CMK (cell line): ENCODE results near the gene EXOC6B.

Experiments
- DNase-seq: peaks from one replicate; pipeline ENCODE4 v3.0.0-alpha.2; 2010; ENCODE audit warnings: low read depth

Gene EXOC6B

DNA sequence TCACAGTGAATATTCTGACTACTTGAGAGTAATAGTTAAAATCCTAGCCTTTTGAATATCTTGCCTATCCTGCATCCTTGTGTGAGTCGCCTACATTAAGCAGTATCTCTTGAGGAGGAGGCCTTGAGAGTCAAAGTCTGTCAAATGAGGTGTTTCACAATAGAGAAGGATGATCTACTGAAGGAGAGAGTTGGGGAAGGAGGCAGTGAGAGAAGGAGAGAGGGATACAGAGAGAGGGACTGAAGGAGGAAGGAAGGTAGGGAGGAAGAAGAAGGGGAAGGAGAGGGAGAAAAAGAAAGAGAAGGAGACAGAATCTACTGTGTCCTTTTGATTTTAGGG is 554.6 kb downstream of the EXOC6B start:
- no peak for DNase-seq

DNA sequence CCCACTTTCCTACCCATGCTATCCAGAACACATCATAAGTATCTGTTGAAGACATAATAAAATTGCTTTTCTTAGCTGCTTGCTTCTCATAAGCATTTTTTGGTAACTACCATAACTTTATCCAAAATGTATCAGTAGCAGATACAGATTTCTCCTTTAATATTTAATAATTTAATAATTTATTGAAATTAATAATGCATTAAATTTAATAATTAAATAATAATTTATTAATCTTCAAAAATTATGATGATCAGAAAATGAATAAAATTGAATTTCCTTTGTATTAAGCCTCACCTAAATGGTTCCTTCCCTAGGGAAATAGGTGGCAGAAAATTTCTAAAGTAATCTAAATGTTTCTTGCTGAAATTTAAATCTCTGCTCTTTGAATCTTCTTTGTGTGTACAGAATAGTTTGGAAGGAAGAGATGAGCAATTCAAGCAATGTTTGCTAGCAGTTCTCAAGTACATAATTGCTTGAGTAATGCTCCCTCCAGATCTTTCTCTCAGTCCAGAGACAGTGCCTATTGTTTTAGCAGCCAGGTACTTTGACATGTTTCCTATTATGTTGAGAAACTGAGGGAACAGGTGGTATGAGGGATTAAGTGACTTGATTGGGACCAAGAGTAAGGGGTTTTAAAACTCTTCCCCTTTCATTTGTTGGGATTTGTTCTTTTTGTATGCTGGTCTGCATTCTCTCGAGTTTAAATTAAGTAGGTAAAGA is 555.1 kb downstream of the EXOC6B start:
- no peak for DNase-seq

DNA sequence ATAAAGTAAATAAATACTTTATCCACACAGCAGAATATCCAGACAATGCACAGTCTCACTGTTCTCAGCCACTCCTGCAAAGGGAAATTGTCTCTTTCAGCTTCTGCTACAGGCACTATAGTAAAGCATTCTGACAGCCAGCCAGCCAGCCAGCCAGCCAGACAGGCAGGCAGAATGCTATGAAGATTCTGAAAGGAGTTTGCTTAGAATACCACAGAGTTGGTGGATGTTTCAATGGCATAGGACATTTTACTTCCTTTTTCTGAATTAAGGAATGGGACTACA is 562.1 kb downstream of the EXOC6B start:
- no peak for DNase-seq

DNA sequence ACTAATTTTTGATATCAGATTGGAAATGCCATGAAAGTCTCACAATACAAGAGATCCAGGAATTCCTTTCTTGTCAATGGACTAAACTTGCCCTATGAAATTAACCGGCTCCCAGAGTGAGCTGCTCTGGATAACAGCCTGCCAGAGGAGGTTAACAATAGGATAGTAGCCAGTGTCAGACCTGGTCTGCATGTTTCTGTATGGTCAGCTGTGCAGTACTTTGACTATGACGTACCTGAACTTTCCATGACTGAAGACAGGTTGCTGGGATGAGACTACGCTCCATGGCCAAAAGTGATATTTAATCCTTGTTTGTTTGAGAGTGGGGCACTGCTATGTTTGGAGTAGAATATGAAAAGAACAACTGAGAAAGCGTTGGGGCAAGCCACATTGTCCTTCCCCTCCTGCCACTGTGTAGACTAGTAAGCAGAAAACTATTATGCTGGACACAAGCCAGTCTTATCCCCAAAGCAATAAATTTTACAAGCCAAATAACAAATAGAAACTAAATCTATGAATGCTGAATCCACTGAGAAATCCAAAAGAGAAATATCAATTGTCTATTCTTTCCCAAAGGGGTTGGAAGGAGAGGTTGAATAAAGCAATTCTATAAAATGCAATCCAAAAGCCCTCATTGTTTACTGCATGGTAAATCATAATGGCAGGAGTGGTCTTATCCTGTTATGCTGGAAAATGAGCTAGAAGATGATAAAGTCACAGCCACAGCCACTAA is 562.6 kb downstream of the EXOC6B start:
- no peak for DNase-seq

DNA sequence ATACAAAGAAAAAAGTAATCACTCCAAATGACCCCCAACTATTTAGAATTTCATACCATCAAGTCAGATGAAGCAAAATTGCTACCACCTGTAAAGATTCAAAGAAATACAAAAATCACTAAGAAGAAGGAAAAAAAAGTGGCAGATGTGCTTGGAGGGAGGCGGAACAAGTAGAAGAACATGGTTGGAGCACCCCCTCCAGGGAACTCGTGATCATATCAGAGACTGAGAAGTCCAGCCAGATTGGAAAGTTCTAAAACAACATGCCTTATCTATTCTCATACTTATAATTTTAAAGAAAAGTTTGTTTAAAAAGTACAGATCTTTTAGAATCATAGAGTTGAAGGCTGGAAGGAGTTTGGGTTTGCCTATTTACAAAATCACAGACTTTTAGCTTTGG is 564.8 kb downstream of the EXOC6B start:
- DNase-seq: no peak

DNA sequence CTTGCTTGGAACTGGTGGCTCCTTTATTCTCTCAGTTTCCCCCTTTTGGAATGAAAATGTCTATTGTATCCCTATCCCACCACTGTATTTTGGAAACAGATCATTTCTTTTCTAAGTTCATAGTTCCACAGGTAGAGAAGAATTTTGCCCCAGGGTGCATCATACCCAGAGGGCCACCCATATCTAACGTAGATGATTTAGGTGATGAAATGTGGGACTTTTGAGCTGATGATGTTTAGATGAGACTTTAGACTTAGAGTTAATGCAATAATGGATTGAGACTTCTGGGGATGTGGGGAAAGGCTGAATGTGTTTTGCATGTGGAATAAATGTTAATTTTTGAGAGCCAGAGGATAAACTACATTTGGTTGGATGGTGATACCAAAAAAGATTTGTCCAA is 570.3 kb downstream of the EXOC6B start:
- DNase-seq: no peak

DNA sequence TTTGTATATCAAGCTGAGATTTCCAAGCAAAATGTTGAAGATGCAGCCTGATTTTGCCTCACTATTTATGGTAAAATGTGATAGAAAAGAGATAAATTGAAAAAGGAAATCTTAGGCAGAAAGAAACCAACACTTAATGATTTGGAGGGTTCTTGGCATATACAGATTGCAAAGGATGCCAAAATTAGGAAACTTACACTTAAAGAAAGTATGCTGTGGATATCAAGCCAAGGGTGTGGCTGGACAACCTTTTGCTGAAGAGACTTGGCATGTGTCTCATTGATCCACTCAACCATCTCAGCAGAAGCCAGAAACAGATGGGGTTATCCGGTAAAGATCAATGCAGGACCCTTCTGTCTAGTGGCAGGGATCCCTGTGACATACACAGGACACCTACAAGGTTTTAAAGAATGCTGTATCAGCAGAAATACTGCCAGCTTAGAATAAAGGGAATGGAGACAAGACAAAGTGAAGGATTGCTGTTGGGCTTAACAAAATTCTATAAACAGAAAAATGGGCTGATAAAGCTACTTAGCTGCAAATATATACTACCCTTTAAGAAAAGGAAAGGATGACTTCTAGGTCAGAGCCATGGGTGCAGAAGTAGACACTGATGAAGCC is 570.9 kb downstream of the EXOC6B start:
- DNase-seq: no peak

DNA sequence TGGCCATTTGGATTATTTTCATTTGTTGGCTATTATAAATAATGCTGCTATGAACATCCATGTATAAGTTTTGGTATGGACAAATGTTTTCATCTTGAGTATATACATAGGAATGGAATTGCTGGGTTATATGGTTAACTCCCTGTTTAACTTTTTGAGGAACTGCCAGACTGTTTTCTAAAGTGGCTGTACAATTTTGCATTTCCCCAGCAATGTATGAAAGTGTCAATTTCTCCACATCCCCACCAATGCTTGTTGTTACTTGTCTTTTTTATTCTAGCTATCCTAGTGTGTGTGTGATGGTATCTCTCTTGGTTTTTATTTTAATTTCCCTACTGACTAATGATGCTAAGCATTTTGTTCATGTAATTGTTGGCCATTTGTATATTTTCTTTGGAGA is 587.5 kb downstream of the EXOC6B start:
- no peak for DNase-seq

DNA sequence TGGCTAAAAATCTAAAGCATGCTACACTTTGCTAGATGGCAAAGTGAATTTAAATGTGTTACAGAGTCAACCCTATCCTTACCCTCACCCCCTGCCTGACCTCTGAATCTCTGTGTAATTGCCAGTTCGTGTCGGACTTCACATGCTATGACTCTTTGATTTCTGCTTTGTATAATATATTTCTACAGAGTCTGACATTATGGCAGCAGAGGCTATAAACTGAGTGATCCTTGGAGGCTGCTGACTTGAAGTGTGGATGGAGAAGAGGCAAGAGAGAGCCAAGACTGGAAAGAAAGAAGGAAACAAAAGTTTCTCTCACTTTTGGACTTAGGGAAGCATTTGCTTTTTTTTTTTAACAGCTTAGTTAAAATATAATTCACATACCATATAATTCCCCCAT is 588.3 kb downstream of the EXOC6B start:
- DNase-seq: no peak

DNA sequence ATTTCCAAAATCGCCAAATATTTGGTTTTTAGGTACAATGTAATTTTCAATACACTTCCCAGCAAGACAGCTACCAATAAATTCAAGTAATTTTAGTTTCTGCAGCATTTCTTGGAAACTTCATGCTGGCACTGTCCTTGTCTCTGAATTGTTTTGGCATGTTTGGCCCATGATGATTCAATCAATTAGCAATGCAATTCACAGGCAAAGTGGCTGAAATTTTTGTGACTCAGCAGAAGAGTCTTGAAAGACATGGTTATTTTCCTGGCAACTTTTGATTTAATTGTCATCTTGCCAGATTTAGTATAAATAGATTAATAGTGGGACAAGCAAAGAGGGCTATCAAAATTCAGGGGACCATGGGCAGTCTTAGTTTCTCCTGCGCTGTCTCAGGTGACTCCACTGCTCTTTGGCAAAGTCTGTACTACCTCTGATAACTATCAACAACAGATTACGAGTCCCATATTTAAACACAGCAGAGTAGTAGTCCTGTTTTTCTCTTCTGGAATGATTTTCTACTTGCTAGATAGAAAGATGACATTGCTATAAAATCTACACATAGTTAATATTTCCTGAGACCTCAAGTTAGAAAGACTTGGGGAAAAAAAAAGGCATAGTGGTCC is 589.3 kb downstream of the EXOC6B start:
- no peak for DNase-seq

DNA sequence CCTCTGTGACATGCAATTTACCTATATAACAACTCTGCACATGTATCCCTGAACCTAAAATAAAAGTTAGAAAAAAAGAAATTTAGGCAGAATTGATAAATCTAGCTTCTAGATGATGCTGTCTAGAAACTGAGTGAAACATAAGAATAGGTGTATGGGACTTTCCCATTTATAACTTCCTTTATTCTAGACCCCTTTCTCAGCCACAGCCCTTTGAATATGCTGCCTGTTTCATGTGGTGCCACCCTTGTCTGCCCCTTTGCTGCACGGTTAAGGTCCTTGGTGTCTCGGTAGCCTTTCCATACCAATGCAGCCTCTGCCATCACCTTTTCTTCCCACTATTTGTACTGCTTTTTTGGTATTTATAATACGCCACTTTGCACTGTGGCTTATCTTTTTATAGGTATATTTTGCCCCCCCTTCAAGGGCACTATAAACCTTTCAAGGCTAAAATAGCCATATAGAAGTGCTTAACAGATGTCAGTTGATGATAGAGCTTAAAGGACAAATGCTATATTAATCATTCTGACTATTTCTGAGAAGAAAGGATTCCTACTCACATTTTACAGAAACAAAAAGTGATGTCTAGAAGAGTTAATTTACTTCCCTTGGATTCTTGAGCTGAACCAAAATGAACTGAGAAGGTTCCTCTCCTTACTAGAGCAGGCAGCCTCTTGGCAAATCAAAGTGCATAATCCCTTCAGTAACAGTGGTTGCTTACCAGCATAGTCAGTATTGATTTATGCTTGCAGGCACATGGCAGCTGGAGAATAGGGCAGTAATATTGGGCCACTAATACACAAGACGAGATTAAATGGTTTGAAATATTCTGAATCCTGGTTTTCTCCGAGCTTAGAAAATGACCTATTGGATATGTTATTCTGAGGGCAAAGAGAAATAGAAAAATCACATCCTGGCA is 590.1 kb downstream of the EXOC6B start:
- DNase-seq: no peak

DNA sequence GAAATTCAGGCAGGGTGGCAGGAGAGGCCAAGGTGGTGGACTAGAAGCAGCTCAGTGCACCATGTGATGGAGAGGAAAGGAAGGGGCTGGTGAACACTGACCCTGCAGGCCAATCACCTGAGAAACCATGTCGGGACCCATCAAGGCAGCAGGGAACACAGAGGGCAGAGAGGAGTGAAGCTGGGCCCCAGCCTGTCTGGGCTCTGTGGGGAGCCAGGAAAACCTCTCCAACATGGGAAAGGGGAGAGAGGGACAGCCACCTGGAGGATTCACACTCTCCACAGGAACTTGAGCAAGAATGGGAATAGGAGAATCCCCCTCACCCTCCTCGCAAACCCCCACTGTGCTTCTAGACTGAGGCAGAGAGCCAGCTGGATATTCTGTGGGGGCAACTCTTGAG is 592.6 kb downstream of the EXOC6B start:
- DNase-seq: no peak

DNA sequence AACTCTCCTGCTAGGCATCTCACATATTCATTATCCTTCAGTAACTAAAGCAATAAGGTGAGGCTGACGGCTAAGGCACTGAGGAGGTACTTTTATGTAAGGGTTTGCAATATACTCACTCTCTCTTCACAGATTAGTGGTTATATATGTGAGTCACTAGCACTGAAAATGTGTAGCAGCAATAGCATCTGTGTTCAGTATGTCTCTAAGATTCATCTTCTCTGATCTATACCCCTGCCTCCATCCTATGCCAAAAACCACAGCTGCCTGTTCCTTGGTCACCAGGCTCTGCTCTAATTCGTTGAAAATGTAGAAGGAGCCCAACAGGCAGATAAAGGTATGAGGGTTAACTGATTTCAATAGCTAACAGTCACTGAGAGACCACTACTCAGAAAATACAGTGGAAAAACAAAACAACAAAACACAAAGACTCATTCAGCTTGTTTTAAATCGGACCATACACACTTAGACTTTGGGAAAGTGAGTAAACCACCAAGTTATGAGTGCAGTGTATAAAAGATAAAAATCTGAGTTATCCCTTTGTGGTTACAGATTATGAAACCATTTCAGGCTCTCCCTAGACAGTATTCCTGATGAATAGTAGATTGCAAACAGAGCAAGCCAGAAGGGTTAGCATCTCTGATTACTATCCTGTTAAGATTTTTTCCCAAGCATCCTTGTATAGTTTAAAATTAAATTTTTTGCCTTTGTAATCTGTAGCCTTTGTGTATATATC is 602.8 kb downstream of the EXOC6B start:
- DNase-seq: no peak

DNA sequence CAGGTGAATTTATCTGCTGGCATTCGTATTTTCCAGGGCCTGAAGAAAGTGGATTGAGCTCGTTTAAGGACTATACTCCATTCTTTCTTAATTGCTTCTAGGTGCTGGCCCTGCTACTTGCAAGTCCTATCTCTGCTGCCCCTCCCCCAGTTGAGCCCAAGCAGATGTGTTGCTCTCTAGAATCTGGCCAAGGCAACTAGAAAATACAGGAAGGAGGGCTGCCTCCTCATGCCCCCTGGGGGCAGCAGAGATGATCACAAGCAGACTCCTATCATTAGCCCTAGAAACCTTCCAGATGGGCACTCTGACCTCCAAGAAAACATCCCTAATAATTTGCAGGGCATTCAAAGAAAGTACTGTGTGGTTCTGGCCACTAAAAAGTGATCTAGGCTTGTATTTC is 605.7 kb downstream of the EXOC6B start:
- DNase-seq: peak; percentile 30

DNA sequence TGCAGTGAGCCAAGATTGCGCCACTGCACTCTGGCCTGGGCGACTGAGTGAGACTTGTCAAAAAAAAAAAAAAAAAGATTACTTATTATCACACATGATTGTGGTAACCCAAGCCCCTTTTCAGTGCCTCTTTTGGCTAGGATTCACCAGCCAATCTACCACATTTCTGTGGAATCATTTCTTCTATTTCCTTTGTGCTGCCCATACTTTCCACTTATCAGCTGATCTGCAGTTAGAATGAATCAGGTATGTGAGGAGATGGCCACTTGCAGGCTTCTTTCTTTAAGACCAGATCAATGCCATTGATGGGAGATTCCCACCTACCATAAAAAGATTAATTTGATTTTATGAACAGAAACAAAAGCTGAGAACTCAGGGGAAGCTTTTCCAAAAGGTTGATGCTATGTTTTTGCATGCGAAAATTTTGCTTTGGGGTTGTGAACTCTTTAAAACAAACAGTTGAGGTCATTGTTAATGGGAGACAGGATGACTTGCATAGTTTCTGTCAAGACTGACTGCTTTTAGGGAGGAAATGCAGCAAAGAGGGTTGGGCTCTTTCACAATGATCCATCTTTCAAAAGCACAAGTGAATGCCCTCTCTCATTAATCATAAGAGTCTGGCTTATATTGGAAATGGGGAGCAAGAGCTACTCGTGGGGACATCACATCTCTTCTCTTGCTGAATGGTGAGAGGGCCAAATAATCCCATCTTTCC is 611.2 kb downstream of the EXOC6B start:
- DNase-seq: no peak

DNA sequence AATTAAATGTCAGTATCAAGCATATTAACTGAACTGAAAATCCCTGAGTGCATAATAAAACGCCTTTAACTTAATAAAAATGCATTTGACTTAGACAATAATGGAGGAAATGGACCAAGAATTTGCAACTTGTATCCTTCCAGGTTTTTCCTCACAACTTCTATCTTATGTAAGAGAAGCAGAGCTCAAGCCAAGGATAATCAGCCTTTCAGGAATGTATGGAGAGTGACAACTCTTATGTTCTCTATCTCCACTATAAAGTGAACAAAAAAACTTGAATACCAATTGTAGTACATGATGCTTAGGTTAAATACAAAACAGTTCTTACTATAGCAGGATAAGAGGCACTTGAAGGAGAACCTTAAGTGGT is 613.4 kb downstream of the EXOC6B start:
- DNase-seq: no peak

DNA sequence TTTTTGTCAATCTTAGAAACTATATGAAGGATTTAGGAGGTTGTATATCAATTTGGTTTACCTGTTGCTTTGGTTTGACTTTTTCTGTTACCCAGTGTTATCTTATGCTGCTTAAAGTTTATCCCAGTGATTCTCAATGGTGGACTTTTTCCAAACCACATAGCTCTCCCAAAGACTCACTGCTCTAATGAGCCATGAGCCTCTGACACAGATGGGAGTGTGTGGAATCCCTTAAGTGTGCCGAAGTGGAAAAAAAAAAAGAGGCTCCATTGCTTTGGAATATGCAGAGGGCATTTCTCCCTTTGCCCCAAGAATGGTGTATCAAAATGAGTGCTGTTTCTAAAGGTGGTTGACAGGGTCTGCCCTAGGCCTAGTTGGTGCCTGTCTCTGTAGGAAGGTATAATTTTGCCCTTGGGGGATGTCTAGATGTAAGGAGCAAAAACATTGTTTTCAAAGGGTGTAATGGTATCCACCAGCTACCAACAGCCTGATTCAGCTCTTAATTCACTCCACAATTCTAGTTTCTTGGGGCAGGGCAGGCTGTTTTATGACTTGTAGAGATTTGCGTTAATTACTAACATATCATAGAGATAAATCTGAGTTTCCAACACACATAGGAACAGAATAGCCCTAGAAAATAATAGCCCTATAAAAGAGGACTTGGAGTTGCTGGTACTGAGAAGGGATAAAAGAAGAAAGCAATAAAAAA is 613.9 kb downstream of the EXOC6B start:
- DNase-seq: no peak

DNA sequence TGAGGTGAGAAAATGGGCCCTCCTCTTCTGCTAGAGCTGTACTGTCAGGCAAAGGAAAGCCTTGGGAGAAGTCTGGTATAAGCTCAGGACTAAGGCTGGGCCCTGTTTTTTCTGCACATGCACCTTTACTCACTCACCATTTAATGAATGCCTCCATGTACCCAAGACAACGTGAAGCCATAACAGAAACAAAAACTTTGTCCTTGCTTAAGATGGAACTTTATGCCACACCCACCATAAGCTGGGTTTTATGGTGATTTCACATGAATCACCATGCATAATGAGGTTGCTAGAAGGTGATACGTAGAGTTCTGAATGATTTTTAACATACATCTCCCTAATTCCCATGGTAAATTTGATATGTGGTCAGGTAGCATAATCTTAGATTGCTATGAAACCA is 614.5 kb downstream of the EXOC6B start:
- no peak for DNase-seq

DNA sequence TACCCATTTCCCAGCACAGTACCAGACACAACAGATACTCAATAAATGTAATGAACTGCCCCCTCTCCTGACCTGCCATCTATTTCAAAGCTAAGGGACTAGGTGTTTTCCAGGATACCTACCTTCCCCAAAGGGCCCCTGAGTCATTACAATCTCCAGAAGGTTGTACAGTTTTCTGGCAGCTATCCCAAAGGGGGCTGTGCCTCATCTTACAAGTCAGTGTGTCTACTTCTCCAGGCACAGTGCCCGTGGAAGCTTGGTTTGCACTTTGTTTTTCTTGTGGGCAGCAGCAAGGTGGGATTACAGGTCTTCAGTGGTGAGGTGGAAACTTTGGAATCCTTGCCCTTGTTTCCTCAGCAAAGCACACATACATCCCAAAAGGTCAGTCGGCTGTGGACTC is 615.4 kb downstream of the EXOC6B start:
- no peak for DNase-seq

DNA sequence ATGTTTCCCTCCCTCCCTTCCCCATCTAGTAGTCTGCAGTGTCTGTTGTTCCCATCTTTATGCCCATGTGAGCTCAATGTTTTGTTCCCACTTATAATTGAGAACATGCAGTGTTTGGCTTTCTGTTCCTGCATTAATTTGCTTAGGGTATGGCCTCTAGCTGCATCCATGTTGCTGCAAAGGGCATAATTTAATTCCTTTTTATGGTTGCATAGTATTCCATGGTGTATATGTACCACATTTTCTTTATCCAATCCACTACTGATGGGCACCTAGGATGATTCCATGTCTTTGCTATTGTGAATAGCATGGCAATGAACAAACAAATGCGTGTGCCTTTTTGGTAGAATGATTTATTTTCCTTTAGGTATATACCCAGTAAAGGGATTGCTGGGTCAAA is 617.6 kb downstream of the EXOC6B start:
- no peak for DNase-seq
